Measurements from ENCODE around the gene RETREG2.

- TF ChIP-seq POLR2A (IDR thresholded peaks at IDR 0.05; ENCODE audit: control extremely low read depth in 1 of 2, low read depth in 2 of 2, low read length in 2 of 2) (no peak), CTCF (IDR thresholded peaks at IDR 0.05; ENCODE audit: control extremely low read depth in 1 of 3, insufficient read depth in 1 of 3, low read depth in 1 of 3, low read length in 3 of 3) (no peak), POLR2AphosphoS5 (IDR thresholded peaks at IDR 0.05; ENCODE audit: low read depth, low read length) (no peak), RNF2 (IDR thresholded peaks at IDR 0.05; ENCODE audit: borderline replicate concordance, low read depth, low read length, missing control alignments, poor library complexity, severe bottlenecking) (no peak), TEAD4 (IDR thresholded peaks at IDR 0.05; ENCODE audit: low read depth, low read length) (no peak), PHF8 (conservative IDR thresholded peaks at IDR 0.05; ENCODE audit: low read depth, low read length) (no peak), EP300 (IDR thresholded peaks at IDR 0.05; ENCODE audit: borderline replicate concordance in 1 of 2, low read depth in 2 of 2, low read length in 2 of 2) (no peak), HDAC2 (IDR thresholded peaks at IDR 0.05; ENCODE audit: borderline replicate concordance in 1 of 2, low read depth in 2 of 2, low read length in 2 of 2) (no peak), CBX8 (IDR thresholded peaks at IDR 0.05; ENCODE audit: borderline replicate concordance, low read depth, low read length) (no peak), JUN (IDR thresholded peaks at IDR 0.05; ENCODE audit: low read depth, low read length) (no peak), MAX (IDR thresholded peaks at IDR 0.05) (no peak), KDM1A (IDR thresholded peaks at IDR 0.05; ENCODE audit: borderline replicate concordance, low read length) (no peak), CREB1 (IDR thresholded peaks at IDR 0.05) (no peak), CBX5 (IDR thresholded peaks at IDR 0.05; ENCODE audit: low read depth, low read length) (no peak)
Observed at GRCh38 chr2:219174801-219175200, 3.3 kb upstream of the RETREG2 start.

Data from H1 (cell line).